DND-41 (cell line): Measurements from ENCODE around the gene SIRPA.
"Not testable (repeated sequence)": the region's sequence is repeated elsewhere in the genome, so short reads cannot be mapped to it uniquely, and the experiment has no call there.

Experiments
- ATAC-seq: fragments of 200-7000 bp; cut with Tn5 transposase; 3 replicates; pipeline ENCODE4 v1.9.1; 2021; ENCODE audit warnings: low read depth; ENCODE audit not compliant: insufficient read depth
- DNase-seq: peaks from one replicate; pipeline ENCODE4 v3.0.0-alpha.2; 2020
- H2AFZ ChIP-seq: 2 replicates; pipeline ENCODE4 v1.6.0; 2012; ENCODE audit warnings: low read depth, low read length
- H3K27ac ChIP-seq: 2 replicates; pipeline ENCODE4 v1.5.1; 2012; ENCODE audit warnings: low read length, inconsistent platforms
- H3K27me3 ChIP-seq: fragments of 200-600 bp; sonication (generic); 2 replicates; pipeline ENCODE4 v1.6.0; 2012; ENCODE audit warnings: low read length, mild to moderate bottlenecking, inconsistent platforms; ENCODE audit not compliant: insufficient read depth, poor library complexity
- H3K36me3 ChIP-seq: 2 replicates; pipeline ENCODE4 v1.5.1; 2012; ENCODE audit warnings: low read length, inconsistent platforms; ENCODE audit not compliant: insufficient read depth
- H3K4me1 ChIP-seq: 2 replicates; pipeline ENCODE4 v1.5.1; 2012; ENCODE audit warnings: mild to moderate bottlenecking, low read length; ENCODE audit not compliant: insufficient read depth
- H3K4me2 ChIP-seq: 2 replicates; pipeline ENCODE4 v1.6.0; 2012; ENCODE audit warnings: mild to moderate bottlenecking, moderate library complexity, low read length, inconsistent platforms; ENCODE audit not compliant: insufficient read depth
- H3K4me3 ChIP-seq, 2 experiments: fragments of 200-600 bp in 1 of 2; shearing (Covaris generic) in 1 of 2; 2 replicates each; pipeline ENCODE4 v1.5.1; 2012 to 2016; ENCODE audit warnings: inconsistent platforms in 2 of 2, low read length in 2 of 2, mild to moderate bottlenecking in 2 of 2, low read depth in 1 of 2, moderate library complexity in 1 of 2
- H3K79me2 ChIP-seq: 2 replicates; pipeline ENCODE4 v1.6.0; 2012; ENCODE audit warnings: low read length, inconsistent platforms; ENCODE audit not compliant: insufficient read depth
- H3K9ac ChIP-seq: 2 replicates; pipeline ENCODE4 v1.6.0; 2012; ENCODE audit warnings: low read depth, mild to moderate bottlenecking, inconsistent platforms, low read length, moderate library complexity
- H3K9me3 ChIP-seq: 2 replicates; pipeline ENCODE4 v1.5.1; 2012; ENCODE audit warnings: low read length, moderate library complexity, mild to moderate bottlenecking, inconsistent platforms; ENCODE audit not compliant: insufficient read depth, severe bottlenecking
- H4K20me1 ChIP-seq: 2 replicates; pipeline ENCODE4 v1.6.0; 2012; ENCODE audit warnings: low read length; ENCODE audit not compliant: insufficient read depth
- CTCF ChIP-seq: IDR thresholded peaks from 2 replicates; pipeline ENCODE4 v1.5.1; 2012; ENCODE audit warnings: borderline replicate concordance, low read length, moderate library complexity, mild to moderate bottlenecking; ENCODE audit not compliant: poor library complexity, severe bottlenecking; ENCODE audit errors: extremely low read depth
- EZH2 ChIP-seq: IDR thresholded peaks from 3 replicates; pipeline ENCODE4 v1.6.1; 2012; ENCODE audit warnings: borderline replicate concordance, low read depth, mild to moderate bottlenecking, moderate library complexity, low read length, inconsistent platforms; ENCODE audit not compliant: severe bottlenecking

SIRPA gene

GRCh38 chr20:1920826-1921225 is 25.6 kb downstream of the SIRPA start:
- H3K27ac ChIP-seq: no peak overlapping the region
- H3K4me1 ChIP-seq: no peaks in the 10 kb centered on the region
- ATAC-seq: no peak
- no peak overlapping the region for H3K9ac ChIP-seq
- no peaks in the 10 kb centered on the region for H3K9me3 ChIP-seq
- peaks cover 5% of the 10 kb centered on the region for H3K27me3 ChIP-seq
- no peak for TF ChIP-seq EZH2
- TF ChIP-seq CTCF: no peak
- H3K4me2 ChIP-seq: no peak overlapping the region
- H3K79me2 ChIP-seq: no peaks in the 10 kb centered on the region
- H2AFZ ChIP-seq: no peak overlapping the region
- no peaks in the 10 kb centered on the region for H3K36me3 ChIP-seq
- no peak overlapping the region for H3K4me3 ChIP-seq
- 0 out of 2 replicates have a peak, but pooled peaks cover 7% of the 10 kb centered on the region for H4K20me1 ChIP-seq
- DNase-seq: no peak

GRCh38 chr20:1921985-1922384 is 26.8 kb downstream of the SIRPA start:
- H3K9me3 ChIP-seq, H3K27ac ChIP-seq, H3K9ac ChIP-seq, H3K27me3 ChIP-seq, H2AFZ ChIP-seq, H3K4me2 ChIP-seq, H3K79me2 ChIP-seq, DNase-seq, H3K4me1 ChIP-seq, H3K36me3 ChIP-seq, ATAC-seq, H3K4me3 ChIP-seq, H4K20me1 ChIP-seq: not testable (repeated sequence)

- TF ChIP-seq EZH2 (no peak), CTCF (no peak)
- Histone ChIP-seq H3K4me1 (no peaks in the 10 kb centered on the region), H3K36me3 (no peaks in the 10 kb centered on the region), H2AFZ (no peak overlapping the region), H3K27ac (no peak overlapping the region), H3K9me3 (no peaks in the 10 kb centered on the region), H3K79me2 (no peaks in the 10 kb centered on the region), H3K4me3 (no peak overlapping the region), H3K9ac (no peak overlapping the region), H3K4me2 (no peak overlapping the region), H4K20me1 (0 out of 2 replicates have a peak, but pooled peaks cover 7% of the 10 kb centered on the region), H3K27me3 (no peaks in the 10 kb centered on the region)
- DNase-seq (no peak), ATAC-seq (no peak)
These were observed 27.6 kb downstream of the SIRPA start for GRCh38 chr20:1922786-1923185.

GRCh38 chr20:1924910-1925861 is 30.0 kb downstream of the SIRPA start:
- DNase-seq: no peak
- no peak for TF ChIP-seq EZH2
- Histone ChIP-seq H3K4me3 (no peak overlapping the region), H3K9me3 (no peaks in the 10 kb centered on the region), H3K4me1 (no peaks in the 10 kb centered on the region), H3K79me2 (no peaks in the 10 kb centered on the region), H3K36me3 (no peaks in the 10 kb centered on the region), H3K27ac (no peak overlapping the region), H2AFZ (no peak overlapping the region), H3K27me3 (no peaks in the 10 kb centered on the region), H3K4me2 (no peak overlapping the region), H3K9ac (no peak overlapping the region), H4K20me1 (peaks cover 6% of the 10 kb centered on the region; the same call in 1 of the 2 replicates)
- no peak for ATAC-seq
